DOHH2 (cell line): ENCODE measurements around the gene EPS8.

Source experiments
- H3F3A ChIP-seq: fragments of 200-600 bp; sonication (generic), shearing (Covaris generic); 2 replicates; pipeline ENCODE4 v1.6.0; 2016; ENCODE audit warnings: antibody characterized with exemption, mild to moderate bottlenecking; ENCODE audit not compliant: control insufficient read depth, insufficient read depth
- H3K27ac ChIP-seq: fragments of 200-600 bp; sonication (generic); 2 replicates; pipeline ENCODE4 v1.5.1; 2014; ENCODE audit warnings: low read depth, mild to moderate bottlenecking, low read length, moderate library complexity
- H3K27me3 ChIP-seq: fragments of 200-600 bp; sonication (generic); 2 replicates; pipeline ENCODE4 v1.6.1; 2014; ENCODE audit warnings: mild to moderate bottlenecking, low read length, mixed read lengths; ENCODE audit not compliant: control insufficient read depth
- H3K36me3 ChIP-seq: fragments of 200-600 bp; sonication (generic); 2 replicates; pipeline ENCODE4 v1.6.1; 2014; ENCODE audit warnings: mild to moderate bottlenecking, low read length, moderate library complexity, mixed read lengths; ENCODE audit not compliant: control insufficient read depth
- H3K4me1 ChIP-seq: fragments of 200-600 bp; sonication (generic); 2 replicates; pipeline ENCODE4 v1.6.1; 2014; ENCODE audit warnings: mild to moderate bottlenecking, low read length, mixed read lengths; ENCODE audit not compliant: control insufficient read depth
- H3K4me2 ChIP-seq: fragments of 200-600 bp; sonication (generic); 2 replicates; pipeline ENCODE4 v1.6.0; 2014; ENCODE audit warnings: mild to moderate bottlenecking, low read length, moderate library complexity
- H3K4me3 ChIP-seq: fragments of 200-600 bp; sonication (generic); 2 replicates; pipeline ENCODE4 v1.5.1; 2014; ENCODE audit warnings: mild to moderate bottlenecking, low read length, mixed read lengths
- H3K79me2 ChIP-seq: fragments of 200-600 bp; sonication (generic); 2 replicates; pipeline ENCODE4 v1.6.1; 2014; ENCODE audit warnings: mild to moderate bottlenecking, low read length, mixed read lengths; ENCODE audit not compliant: control insufficient read depth
- H3K9me2 ChIP-seq: fragments of 200-600 bp; sonication (generic); replicated peaks from 2 replicates; pipeline ENCODE4 v1.6.1; 2014; ENCODE audit warnings: mild to moderate bottlenecking, low read length, mixed read lengths; ENCODE audit not compliant: control insufficient read depth
- H3K9me3 ChIP-seq: fragments of 200-600 bp; sonication (generic); 2 replicates; pipeline ENCODE4 v1.6.1; 2014; ENCODE audit warnings: antibody characterized with exemption, low read length, mixed read lengths; ENCODE audit not compliant: control insufficient read depth, insufficient read depth
- H4K20me1 ChIP-seq: fragments of 200-600 bp; sonication (generic); 2 replicates; pipeline ENCODE4 v1.6.0; 2014; ENCODE audit warnings: low read depth, mild to moderate bottlenecking, antibody characterized with exemption, low read length, moderate library complexity; ENCODE audit not compliant: control insufficient read depth, insufficient read depth
- EZH2phosphoT487 ChIP-seq: fragments of 200-600 bp; sonication (generic); IDR thresholded peaks from 2 replicates; pipeline ENCODE4 v1.6.1; 2017; ENCODE audit warnings: borderline replicate concordance, mild to moderate bottlenecking, antibody characterized with exemption, low read length, moderate library complexity, mixed read lengths
- TF ChIP-seq, protein P1 (sequence below): fragments of 200-600 bp; sonication (generic); IDR thresholded peaks from one replicate; pipeline ENCODE4 v1.5.1; 2014; ENCODE audit warnings: antibody characterized with exemption, mild to moderate bottlenecking, low read depth, low read length; ENCODE audit not compliant: poor library complexity, severe bottlenecking

Gene EPS8

DNA sequence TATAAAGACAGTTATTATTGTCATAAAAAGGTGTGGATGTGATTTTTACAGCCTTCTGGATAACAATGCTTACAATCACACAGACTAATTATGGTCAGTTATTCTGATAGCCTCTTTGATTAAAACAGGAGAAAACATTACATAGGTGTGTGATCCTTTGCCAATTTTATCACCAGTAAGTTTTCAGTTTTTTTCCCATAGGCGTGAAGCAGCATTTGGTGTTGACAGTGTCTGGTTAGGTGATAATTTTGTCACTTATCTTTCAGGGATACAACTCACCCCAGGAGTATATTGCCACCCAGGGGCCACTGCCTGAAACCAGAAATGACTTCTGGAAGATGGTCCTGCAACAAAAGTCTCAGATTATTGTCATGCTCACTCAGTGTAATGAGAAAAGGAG, 208.8 kb downstream of the EPS8 start:
- H3K9me2 ChIP-seq: no peaks in the 10 kb centered on the region
- H3F3A ChIP-seq: no peaks in the 10 kb centered on the region
- no peaks in the 10 kb centered on the region for H3K79me2 ChIP-seq
- no peaks in the 10 kb centered on the region for H4K20me1 ChIP-seq
- H3K9me3 ChIP-seq: no peaks in the 10 kb centered on the region
- no peaks in the 10 kb centered on the region for H3K36me3 ChIP-seq
- H3K4me2 ChIP-seq: no peak overlapping the region
- H3K4me3 ChIP-seq: no peak overlapping the region
- no peak overlapping the region for H3K27ac ChIP-seq
- TF ChIP-seq, protein P1, sequence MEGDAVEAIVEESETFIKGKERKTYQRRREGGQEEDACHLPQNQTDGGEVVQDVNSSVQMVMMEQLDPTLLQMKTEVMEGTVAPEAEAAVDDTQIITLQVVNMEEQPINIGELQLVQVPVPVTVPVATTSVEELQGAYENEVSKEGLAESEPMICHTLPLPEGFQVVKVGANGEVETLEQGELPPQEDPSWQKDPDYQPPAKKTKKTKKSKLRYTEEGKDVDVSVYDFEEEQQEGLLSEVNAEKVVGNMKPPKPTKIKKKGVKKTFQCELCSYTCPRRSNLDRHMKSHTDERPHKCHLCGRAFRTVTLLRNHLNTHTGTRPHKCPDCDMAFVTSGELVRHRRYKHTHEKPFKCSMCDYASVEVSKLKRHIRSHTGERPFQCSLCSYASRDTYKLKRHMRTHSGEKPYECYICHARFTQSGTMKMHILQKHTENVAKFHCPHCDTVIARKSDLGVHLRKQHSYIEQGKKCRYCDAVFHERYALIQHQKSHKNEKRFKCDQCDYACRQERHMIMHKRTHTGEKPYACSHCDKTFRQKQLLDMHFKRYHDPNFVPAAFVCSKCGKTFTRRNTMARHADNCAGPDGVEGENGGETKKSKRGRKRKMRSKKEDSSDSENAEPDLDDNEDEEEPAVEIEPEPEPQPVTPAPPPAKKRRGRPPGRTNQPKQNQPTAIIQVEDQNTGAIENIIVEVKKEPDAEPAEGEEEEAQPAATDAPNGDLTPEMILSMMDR: peak; percentile 11
- no peak for TF ChIP-seq EZH2phosphoT487
- no peaks in the 10 kb centered on the region for H3K27me3 ChIP-seq
- no peaks in the 10 kb centered on the region; the same call in 1 of the 2 replicates for H3K4me1 ChIP-seq

- Histone ChIP-seq H3K4me1 (peaks cover 13% of the 10 kb centered on the region), H3F3A (no peaks in the 10 kb centered on the region), H3K27ac (no peak overlapping the region), H3K4me2 (no peak overlapping the region), H3K9me3 (no peaks in the 10 kb centered on the region), H4K20me1 (no peaks in the 10 kb centered on the region), H3K79me2 (no peaks in the 10 kb centered on the region), H3K4me3 (no peak overlapping the region), H3K9me2 (no peaks in the 10 kb centered on the region), H3K36me3 (no peaks in the 10 kb centered on the region), H3K27me3 (no peaks in the 10 kb centered on the region)
- TF ChIP-seq EZH2phosphoT487: no peak
- TF ChIP-seq, protein P1: no peak
Observed at GRCh38 chr12:15575671-15576541, 213.3 kb downstream of the EPS8 start.

- Histone ChIP-seq H3K36me3 (0 out of 2 replicates have a peak, but pooled peaks cover 3% of the 10 kb centered on the region), H3F3A (0 out of 2 replicates have a peak, but pooled peaks cover 2% of the 10 kb centered on the region), H3K4me2 (no peak overlapping the region)
Observed at GRCh38 chr12:15574353-15574752, 214.8 kb downstream of the EPS8 start.

More at GRCh38 chr12:15574353-15574752, 214.8 kb downstream of the EPS8 start:
- Histone ChIP-seq H3K4me1 (peaks cover 28% of the 10 kb centered on the region), H3K9me2 (no peaks in the 10 kb centered on the region), H3K27ac (no peak overlapping the region), H4K20me1 (no peaks in the 10 kb centered on the region), H3K9me3 (no peaks in the 10 kb centered on the region), H3K79me2 (no peaks in the 10 kb centered on the region), H3K27me3 (no peaks in the 10 kb centered on the region), H3K4me3 (no peak overlapping the region)
- no peak for TF ChIP-seq EZH2phosphoT487
- TF ChIP-seq, protein P1: no peak
